ENCODE measurements around the gene RALGAPA2.

DNA sequence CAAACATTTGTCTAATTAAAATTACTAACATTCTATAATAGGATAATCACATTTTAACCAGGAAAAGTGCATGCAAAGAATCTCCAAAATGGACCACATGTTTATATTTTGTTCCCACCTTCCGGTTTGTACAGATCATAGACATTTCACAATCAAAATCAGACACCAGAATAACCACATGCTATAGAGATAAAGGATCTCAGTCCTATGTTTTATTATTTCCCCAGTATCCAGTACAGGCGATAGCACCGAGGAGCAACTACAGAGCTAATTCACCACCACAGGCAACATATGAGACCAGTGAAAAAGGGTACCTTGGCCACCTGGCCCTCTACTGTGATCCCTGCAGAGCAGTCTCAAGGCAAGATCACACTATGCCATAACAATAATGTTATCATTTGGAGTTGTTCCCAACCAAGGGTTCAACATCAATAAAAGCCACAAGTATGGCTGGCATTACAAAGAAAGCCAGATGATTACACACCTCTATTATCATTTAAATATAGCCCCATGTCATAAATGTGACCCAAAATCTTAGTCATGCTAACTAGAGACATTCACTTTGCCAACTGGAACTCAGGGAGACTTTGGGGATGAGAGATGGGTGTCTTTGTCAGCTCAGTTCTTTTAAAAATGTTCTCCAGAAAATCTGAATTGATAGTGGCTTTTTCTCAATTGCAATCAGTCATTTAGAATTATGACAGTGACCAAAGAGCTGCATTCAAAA lies 46.7 kb downstream of the RALGAPA2 start:
- TF ChIP-seq POLR2A (IDR thresholded peaks at IDR 0.05; ENCODE audit: low read length) (no peak), GATA1 (IDR thresholded peaks at IDR 0.05; ENCODE audit: low read depth, low read length) (no peak)
